SU-DHL-6 (cell line): Measurements from ENCODE around the gene IFTAP.

ENCODE experiments used
- H2AFZ ChIP-seq: fragments of 200-600 bp; sonication (generic); 2 replicates; pipeline ENCODE4 v1.6.1; 2014; ENCODE audit warnings: low read depth, mild to moderate bottlenecking, moderate library complexity, mixed read lengths, antibody characterized with exemption, low read length; ENCODE audit not compliant: severe bottlenecking
- H3F3A ChIP-seq: fragments of 200-600 bp; shearing (Covaris generic); 2 replicates; pipeline ENCODE4 v1.6.0; 2016; ENCODE audit warnings: antibody characterized with exemption, mild to moderate bottlenecking; ENCODE audit not compliant: insufficient read depth
- H3K27ac ChIP-seq: fragments of 200-600 bp; sonication (generic); 2 replicates; pipeline ENCODE4 v1.5.1; 2016; ENCODE audit warnings: low read depth, mild to moderate bottlenecking, low read length, moderate library complexity, mixed read lengths
- H3K27me3 ChIP-seq: fragments of 200-600 bp; sonication (generic), shearing (Covaris generic); 2 replicates; pipeline ENCODE4 v1.6.0; 2014; ENCODE audit warnings: mild to moderate bottlenecking, low read length
- H3K36me3 ChIP-seq: fragments of 200-600 bp; sonication (generic); 2 replicates; pipeline ENCODE4 v1.6.1; 2014; ENCODE audit warnings: mild to moderate bottlenecking, low read length, mixed read lengths
- H3K4me2 ChIP-seq: fragments of 300-600, 200-600 bp; shearing (Covaris generic), sonication (generic); 2 replicates; pipeline ENCODE4 v1.6.0; 2014; ENCODE audit warnings: low read length, low read depth, mild to moderate bottlenecking; ENCODE audit not compliant: poor library complexity, severe bottlenecking
- H3K4me3 ChIP-seq: fragments of 200-600 bp; sonication (generic); 2 replicates; pipeline ENCODE4 v1.5.1; 2014; ENCODE audit warnings: antibody characterized with exemption, low read length, mild to moderate bottlenecking, mixed read lengths; ENCODE audit not compliant: insufficient read depth, poor library complexity, severe bottlenecking
- H3K79me2 ChIP-seq: fragments of 200-600 bp; sonication (generic); 2 replicates; pipeline ENCODE4 v1.6.1; 2014; ENCODE audit warnings: mild to moderate bottlenecking, low read length, moderate library complexity; ENCODE audit not compliant: insufficient read depth
- H3K9ac ChIP-seq: fragments of 200-600 bp; sonication (generic); 2 replicates; pipeline ENCODE4 v1.7.0; 2014; ENCODE audit warnings: mild to moderate bottlenecking, low read length
- H3K9me2 ChIP-seq: fragments of 200-600 bp; sonication (generic); replicated peaks from 2 replicates; pipeline ENCODE4 v1.6.1; 2014; ENCODE audit warnings: low read length; ENCODE audit not compliant: insufficient read depth
- H3K9me3 ChIP-seq: fragments of 200-600 bp; sonication (generic); 2 replicates; pipeline ENCODE4 v1.6.1; 2014; ENCODE audit warnings: low read length, mixed read lengths; ENCODE audit not compliant: insufficient read depth
- H4K20me1 ChIP-seq: fragments of 200-600 bp; sonication (generic); 2 replicates; pipeline ENCODE4 v1.6.1; 2014; ENCODE audit warnings: low read depth, mild to moderate bottlenecking, antibody characterized with exemption, low read length, moderate library complexity, mixed read lengths
- EZH2phosphoT487 ChIP-seq: fragments of 200-600 bp; sonication (generic), shearing (Covaris generic); conservative IDR thresholded peaks from 2 replicates; pipeline ENCODE4 v1.6.1; 2018; ENCODE audit warnings: mild to moderate bottlenecking, antibody characterized with exemption, low read length, moderate library complexity, mixed read lengths
- TF ChIP-seq, protein P1 (sequence below): fragments of 200-600 bp; sonication (generic); IDR thresholded peaks from one replicate; pipeline ENCODE4 v1.5.1; 2017; ENCODE audit warnings: antibody characterized with exemption, mild to moderate bottlenecking, low read length, moderate library complexity; ENCODE audit not compliant: insufficient read depth, poor library complexity, severe bottlenecking

IFTAP gene

DNA sequence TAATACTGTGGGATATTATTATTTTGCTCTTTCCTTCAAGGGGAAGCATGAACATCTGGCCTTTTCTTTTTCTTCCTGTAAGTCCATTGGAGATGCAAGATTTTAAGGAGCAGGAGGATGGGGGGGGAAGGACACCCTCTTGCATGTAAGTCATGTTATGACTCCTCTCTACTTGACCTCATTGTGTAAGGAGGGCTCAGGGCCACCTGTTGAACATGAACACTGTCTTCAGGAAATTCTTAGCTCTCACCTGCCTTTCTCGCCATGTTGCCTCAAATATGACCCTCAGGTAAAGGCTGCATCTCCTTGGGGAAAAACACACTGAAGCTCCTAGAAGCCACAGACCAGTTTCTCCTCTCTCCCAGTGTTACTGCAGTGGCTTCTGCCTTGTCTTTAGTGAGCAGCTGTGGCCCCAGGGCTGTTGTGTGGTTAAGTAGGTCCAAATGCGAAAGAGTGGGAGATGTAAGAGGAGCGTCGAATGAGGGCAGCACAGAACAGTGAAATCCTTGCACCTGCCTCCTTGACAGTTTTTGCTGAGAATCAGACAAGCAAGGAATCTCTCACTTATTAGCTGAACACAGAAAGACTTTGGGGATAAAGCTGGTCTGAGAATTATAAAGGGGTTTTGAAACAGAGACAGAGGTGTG, 27.8 kb upstream of the IFTAP start:
- H3K36me3 ChIP-seq: no peaks in the 10 kb centered on the region
- H4K20me1 ChIP-seq: no peaks in the 10 kb centered on the region
- H3K4me2 ChIP-seq: no peak overlapping the region
- H3K27me3 ChIP-seq: no peaks in the 10 kb centered on the region
- H3K79me2 ChIP-seq: no peaks in the 10 kb centered on the region
- no peaks in the 10 kb centered on the region for H3K9me3 ChIP-seq
- TF ChIP-seq EZH2phosphoT487: no peak
- TF ChIP-seq, protein P1, sequence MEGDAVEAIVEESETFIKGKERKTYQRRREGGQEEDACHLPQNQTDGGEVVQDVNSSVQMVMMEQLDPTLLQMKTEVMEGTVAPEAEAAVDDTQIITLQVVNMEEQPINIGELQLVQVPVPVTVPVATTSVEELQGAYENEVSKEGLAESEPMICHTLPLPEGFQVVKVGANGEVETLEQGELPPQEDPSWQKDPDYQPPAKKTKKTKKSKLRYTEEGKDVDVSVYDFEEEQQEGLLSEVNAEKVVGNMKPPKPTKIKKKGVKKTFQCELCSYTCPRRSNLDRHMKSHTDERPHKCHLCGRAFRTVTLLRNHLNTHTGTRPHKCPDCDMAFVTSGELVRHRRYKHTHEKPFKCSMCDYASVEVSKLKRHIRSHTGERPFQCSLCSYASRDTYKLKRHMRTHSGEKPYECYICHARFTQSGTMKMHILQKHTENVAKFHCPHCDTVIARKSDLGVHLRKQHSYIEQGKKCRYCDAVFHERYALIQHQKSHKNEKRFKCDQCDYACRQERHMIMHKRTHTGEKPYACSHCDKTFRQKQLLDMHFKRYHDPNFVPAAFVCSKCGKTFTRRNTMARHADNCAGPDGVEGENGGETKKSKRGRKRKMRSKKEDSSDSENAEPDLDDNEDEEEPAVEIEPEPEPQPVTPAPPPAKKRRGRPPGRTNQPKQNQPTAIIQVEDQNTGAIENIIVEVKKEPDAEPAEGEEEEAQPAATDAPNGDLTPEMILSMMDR: no peak
- H3F3A ChIP-seq: no peaks in the 10 kb centered on the region
- H2AFZ ChIP-seq: no peak overlapping the region
- H3K9me2 ChIP-seq: no peaks in the 10 kb centered on the region
- H3K9ac ChIP-seq: no peak overlapping the region
- no peak overlapping the region for H3K27ac ChIP-seq
- H3K4me3 ChIP-seq: no peak overlapping the region

DNA sequence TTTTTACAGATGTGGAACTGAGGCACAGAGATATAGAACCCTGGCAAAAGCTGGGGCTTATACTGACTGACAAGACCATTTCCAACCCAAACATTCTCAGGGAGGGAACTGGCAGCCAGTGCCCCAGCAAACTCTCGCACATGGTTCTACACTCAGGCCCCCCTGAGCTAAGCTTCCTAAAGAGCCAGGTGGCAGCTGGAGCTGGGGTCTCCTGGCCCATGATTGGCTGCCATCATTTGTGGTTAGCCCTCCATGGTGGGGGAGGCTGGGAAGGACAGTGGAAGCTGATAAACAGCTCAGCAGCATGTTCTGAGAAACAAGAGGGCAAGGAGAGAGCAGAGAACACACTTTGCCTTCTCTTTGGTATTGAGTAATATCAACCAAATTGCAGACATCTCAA, 26.6 kb upstream of the IFTAP start, which contains the start of gene RAG1:
TSS of gene RAG1 (plus strand) at position 314 of the 400 bp plus-strand sequence. CDS start 5,298 bp downstream, outside the sequence.
- Histone ChIP-seq H3K4me2 (no peak within 1 kb of the TSS), H4K20me1 (no peaks in the 10 kb centered on the region), H3K9me2 (no peaks in the 10 kb centered on the region), H3K27me3 (no peaks in the 10 kb centered on the region), H3K9ac (no peak within 1 kb of the TSS), H3K27ac (no peak within 1 kb of the TSS), H3K4me3 (no peak within 1 kb of the TSS), H3F3A (no peaks in the 10 kb centered on the region), H3K36me3 (no peaks in the 10 kb centered on the region), H2AFZ (no peak within 1 kb of the TSS), H3K79me2 (no peaks in the 10 kb centered on the region), H3K9me3 (no peaks in the 10 kb centered on the region)
- TF ChIP-seq EZH2phosphoT487: no peak
- TF ChIP-seq, protein P1: no peak

DNA sequence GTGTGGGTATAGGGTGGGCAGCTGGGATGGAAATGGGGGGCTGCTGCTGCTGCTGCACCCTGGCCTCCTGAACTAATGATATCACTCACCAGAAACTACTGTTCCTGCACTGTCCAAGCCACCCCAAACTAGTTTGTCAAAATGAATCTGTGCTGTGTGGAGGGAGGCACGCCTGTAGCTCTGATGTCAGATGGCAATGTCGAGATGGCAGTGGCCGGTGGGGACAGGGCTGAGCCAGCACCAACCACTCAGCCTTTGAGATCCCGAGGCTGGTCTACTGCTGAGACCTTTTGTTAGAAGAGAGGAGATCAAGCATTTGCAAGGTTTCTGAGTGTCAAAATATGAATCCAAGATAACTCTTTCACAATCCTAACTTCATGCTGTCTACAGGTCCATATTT, 25.2 kb upstream of the IFTAP start:
- H3F3A ChIP-seq: no peaks in the 10 kb centered on the region
- no peaks in the 10 kb centered on the region for H4K20me1 ChIP-seq
- H3K9me3 ChIP-seq: no peaks in the 10 kb centered on the region
- H3K79me2 ChIP-seq: no peaks in the 10 kb centered on the region
- H3K9ac ChIP-seq: no peak overlapping the region
- H3K4me3 ChIP-seq: no peak overlapping the region
- TF ChIP-seq EZH2phosphoT487: no peak
- TF ChIP-seq, protein P1: no peak
- no peak overlapping the region for H3K4me2 ChIP-seq
- H3K27ac ChIP-seq: no peak overlapping the region
- no peak overlapping the region for H2AFZ ChIP-seq
- no peaks in the 10 kb centered on the region for H3K27me3 ChIP-seq
- H3K36me3 ChIP-seq: no peaks in the 10 kb centered on the region
- no peaks in the 10 kb centered on the region for H3K9me2 ChIP-seq
